Astrocyte of the hippocampus (primary cell): ENCODE results near the gene OTUD7B.
"Not testable (repeated sequence)": the region's sequence is repeated elsewhere in the genome, so short reads cannot be mapped to it uniquely, and the experiment has no call there.

ENCODE experiments used
- DNase-seq: peaks from one replicate; pipeline ENCODE4 v3.0.0; 2011; ENCODE audit warnings: low read depth, low spot score

Gene OTUD7B

DNA sequence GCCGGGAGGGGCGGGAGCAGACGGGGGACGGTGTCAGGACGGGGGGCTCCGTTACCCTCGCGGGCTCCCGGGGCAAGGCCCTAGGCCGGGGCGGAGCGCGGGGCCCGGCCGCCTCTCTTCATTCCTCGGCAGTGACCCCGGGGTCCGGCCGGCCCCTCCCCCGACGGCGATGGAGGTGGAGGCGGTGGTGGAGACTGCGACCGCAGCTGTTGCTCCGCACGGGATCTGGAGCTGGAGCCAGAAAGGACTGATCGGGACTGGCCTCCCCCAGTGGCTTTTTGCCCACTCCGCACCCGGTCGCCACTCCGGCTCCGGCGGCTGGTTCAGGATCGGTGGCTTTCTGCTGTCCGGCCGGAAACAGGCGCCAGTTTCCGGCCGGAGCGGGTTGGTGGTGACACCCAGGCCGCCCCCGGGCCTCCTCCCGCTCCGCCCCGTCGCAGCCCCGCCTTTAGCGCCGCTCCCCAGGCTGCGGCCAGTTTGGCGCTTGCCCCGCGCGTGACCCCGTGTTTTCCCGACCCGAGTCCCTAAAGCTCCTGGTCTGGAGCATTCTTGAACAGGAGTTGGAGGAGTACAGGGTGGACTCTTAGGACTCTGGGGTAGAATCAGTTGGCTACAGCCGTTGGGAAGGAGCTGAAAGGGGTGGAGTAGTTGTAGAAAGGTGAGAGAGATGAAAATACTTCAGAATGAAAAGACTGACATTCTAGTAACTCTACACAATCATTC lies at the start of gene OTUD7B:
OTUD7B (minus strand) TSS at position 334 of the 723 bp plus-strand sequence. CDS start 33,216 bp downstream, outside the sequence.
- DNase-seq, result peak; percentile 97

DNA sequence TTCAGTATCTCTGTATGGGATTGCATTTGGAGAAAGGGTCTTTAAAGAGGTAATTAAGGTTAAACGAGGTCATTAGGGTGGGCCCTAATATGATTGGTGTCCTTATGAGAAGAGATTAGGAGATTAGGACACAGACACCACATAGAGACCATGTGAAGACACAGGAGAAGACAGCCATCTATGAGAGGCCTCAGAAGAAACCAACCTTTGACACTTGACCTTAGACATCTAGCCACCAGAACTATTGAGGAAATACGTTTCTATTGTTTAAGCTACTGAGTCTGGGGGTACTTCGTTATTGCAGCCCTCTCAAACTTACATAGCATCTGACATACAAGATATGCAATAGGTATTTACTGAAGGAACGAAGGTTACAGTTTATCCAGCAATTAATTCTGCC lies 49.7 kb upstream of the OTUD7B start:
- no peak for DNase-seq

DNA sequence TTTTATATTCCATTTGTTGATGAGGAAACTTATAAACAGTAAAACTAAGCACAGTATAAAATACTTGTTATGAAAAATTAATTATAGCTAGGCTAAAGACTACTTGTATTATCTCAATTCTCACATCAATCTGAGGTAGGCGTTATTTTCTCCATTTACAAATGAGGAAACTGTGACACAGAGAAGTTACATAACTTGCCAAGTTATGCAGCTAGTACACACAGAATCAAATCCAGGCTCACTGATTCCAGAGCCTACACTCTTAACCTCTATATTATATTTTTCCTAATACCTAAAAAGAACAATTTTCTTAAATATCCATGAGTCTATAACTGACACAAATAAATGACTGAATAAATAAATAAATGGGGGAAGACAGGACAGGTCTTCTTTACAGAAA lies 45.9 kb upstream of the OTUD7B start:
- no peak for DNase-seq

DNA sequence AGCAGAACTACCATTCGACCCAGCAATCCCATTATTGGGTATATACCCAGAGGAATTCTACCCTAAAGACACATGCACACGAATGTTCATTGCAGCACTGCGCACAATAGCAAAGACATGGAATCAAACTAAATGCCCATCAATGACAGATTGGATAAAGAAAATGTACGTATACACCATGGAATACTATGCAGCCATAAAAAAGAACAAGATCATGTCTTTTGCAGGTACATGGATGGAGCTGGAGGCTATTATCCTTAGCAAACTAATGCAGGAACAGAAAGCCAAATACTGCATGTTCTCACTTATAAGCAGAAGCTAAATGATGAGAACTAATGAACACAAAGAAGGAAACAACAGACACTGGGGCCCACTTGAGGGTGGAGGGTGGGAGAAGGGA lies 45.0 kb upstream of the OTUD7B start:
- not testable (repeated sequence) for DNase-seq

DNA sequence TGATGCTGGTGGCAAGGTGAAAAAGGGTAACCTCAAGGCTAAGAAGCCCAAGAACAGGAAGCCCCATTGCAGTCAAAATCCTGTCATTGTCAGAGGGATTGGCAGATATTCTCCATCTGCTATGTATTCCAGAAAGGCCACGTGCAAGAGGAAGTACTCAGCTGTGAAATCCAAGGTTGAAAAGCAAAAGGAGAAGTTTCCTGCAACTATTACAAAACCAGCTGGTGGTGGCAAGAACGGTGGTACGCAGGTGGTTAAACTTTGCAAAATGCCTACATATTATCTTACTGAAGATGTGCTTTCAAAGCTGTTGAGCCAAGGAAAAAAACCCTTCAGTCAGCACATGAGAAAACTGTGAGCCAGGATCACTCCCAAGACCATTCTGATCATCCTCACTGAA lies 43.4 kb upstream of the OTUD7B start:
- DNase-seq, result no peak

DNA sequence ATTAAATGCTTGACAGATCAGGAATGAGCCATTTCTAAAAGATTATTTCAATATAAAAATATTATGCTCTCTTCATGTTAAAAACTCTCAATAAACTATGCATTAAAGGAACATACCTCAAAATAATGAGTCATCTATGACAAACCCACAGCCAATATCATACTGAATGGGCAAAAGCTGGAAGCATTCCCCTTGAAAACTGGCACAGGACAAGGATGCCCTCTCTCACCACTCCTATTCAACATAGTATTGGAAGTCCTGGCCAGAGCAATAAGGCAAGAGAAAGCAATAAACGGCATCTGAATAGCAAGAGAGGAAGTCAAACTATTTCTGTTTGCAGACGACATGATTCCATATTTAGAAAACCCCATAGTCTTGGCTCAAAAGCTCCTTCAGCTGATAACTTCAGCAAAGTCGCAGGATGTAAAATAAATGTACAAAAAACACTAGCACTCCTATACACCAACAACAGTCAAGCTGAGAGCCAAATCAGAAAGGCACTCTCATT lies 41.4 kb upstream of the OTUD7B start:
- not testable (repeated sequence) for DNase-seq

DNA sequence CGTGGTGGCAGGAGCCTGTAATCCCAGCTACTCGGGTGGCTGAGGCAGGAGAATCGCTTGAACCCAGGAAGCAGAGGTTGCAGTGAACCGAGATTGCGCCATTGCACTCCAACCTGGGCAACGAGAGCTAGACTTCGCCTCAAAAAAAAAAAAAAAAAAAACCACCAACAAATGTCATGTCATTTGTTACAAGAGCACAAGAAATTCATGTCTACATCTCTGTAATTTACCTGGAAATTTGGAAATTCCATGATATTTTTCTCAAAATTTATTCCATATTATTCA lies 40.5 kb upstream of the OTUD7B start:
- no peak for DNase-seq

DNA sequence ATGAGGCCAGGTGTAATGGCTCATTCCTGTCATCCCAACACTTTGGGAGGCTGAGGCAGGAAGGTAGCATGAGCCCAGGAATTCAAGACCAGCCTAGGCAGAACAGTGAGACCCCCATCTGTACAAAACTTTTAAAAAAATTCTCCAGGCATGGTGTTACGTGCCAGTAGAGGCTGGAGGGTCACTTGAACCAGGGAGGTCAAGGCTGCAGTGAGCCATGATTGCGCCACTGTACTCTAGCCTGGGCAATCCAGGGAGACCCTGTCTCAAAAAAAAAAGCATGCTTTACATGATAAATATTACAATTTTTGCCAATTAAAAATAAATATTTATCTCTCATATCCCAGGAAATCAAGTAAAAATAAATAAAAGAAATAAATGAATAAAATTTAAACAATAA lies 39.4 kb upstream of the OTUD7B start:
- no peak for DNase-seq

DNA sequence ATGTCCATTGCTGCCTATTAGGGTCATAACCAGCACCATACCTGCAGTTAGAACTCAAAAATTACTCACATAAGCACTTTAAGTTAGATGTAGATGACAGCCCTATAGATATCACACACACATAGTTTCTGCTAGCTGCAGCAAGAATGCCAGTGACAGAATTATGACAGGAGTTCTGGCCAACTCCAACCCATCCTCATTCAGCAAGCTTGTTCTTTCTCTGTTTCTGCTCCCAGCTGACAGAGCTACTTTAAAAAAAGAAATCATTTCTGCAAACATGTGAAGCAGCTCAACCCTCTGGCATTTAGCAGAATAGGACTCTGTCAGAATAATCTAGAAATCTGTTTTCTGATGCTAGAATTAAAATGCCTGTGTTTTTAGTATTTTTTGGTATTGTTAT lies 23.8 kb upstream of the OTUD7B start:
- DNase-seq, result no peak

DNA sequence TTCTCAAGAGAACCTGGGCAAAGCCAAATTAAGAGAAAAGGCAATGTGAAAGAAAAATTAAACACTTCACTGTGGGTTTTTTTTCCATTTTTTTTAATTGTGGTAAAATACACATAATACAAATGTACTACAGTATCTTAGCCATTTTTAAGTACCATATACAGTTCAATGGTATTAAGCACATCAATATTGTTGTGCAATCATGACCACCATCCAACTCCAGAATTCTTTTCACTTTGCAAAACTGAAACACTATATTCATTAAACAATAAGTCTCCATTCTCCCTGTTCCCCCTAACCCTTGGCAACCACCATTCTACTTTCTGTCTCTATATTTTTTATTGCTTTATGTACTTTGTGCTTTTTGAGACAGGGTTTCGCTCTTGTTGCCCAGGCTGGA lies 17.8 kb upstream of the OTUD7B start:
- no peak for DNase-seq

DNA sequence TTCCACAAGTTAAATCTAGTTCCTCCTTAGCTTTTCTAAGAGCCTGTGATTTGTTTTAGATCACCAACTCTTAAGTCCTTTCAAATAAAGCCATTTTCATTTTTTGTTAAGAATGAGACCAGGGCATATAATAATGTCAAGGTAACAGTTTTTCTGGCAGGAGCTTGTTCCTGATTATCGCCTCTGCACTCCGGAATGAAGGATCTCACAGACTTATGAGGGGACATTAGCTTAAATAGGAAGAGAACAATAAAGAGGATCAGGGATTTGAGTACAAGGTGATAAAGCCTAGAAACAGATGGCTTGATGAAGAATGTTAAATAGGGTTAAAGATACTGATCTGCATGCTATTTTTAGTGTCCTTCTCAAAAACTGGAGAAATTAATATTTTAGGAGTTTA lies 13.6 kb upstream of the OTUD7B start:
- DNase-seq, result no peak

DNA sequence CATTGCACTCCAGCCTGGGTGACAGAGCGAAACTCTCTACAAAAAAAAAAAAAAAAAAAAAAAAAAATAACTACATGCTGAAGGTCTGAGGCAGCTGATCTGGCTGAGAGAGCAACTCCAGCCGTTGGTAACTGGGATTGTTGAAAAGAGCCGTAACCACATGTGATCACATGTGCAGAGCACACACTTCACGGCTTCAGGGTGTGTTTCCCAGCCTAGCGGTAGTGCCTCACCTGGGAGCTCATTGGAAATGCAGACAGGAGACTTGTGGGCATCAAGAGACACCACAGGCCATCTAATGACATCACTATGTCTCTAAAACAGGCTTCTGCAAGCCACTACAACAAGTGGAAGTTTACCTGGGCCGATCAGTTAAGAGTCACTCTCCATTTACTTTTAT lies 11.8 kb upstream of the OTUD7B start:
- DNase-seq, result no peak

DNA sequence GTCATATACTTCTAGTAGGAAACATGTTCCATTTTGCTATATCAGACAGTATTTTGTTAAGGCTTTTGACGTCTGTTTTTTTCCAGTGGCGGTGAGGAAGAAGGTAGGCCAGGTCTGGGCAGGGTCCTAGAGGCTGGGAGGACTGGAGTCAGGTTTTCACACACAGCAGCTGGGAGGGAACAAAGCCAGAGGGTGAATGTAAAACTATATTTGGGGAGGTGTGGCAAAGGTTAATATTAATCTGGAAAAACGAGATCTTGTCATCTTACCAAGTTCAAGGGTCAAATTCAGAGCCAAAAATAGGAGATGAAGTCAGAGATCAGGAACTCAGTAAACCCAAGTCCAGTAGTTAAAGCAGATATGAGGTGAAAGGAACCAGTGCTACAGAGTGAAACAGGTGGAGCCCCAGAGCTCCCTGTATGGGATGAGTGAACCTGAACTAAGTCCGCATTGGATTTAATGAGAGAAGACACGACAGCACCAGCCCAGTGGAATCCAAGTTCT lies 10.7 kb upstream of the OTUD7B start:
- DNase-seq, result no peak

DNA sequence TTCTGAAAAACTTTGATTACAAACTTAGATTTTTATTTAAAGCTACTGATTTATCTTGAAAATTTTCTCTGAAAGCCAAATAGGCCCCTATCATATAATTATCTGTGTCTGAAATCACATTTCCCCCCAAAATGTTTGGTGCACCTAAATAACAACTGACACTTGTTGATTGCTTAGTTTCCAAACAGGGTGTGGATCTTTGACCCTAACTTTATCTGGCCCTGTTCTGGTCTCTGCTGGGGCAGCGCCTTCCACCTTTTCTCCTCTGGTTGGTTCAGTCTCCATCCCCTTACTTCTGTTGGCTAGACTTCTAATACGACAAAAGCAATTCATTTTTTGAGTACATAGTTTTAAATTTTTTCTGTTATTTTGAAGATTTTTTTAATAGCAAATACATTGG lies 10.2 kb upstream of the OTUD7B start:
- DNase-seq, result no peak

DNA sequence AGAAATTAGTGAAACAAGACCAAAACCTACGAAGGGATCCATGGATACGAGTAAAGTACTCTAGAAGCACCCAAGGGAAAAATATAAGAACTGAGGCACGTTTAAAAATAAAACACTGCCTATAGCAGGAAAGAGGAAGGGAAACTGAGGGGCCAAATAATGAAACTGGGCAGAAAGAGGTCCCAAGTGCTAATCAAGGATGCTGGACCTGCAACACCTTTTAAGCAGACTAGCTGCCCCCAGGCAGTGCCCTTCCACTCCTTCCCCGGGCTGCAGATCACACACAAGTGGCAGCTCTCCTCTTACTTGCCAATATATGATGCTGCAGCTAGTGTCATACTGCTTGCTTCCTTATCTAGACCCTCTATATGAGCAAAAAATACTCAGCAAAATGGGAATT lies 7.6 kb upstream of the OTUD7B start:
- DNase-seq, result no peak

DNA sequence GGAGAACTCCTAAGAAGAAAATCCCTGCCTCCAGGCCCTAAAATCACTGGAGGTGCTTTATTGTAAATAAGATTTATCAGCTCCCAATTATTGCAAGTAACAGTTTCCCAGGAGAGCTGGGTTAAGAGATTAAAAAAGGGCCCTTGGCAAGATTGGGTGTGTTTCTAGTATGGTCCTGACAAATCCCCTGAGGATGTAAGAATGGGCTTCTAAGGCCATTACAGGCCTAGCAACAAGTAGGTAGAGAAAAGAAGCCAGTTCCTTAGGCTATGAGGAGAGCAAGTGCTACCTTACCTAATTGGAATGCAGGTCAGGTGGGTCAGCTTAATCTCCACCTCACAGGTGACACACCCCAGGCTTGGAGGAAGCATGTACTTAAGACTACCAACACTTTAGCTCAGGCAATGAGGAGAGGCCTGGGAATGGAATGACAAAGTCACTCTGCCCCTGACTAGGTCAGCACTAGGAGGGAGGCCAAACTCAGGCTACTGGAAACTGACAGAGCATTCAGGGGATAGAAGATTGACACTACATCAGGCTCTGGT lies 6.8 kb upstream of the OTUD7B start:
- DNase-seq, result no peak

DNA sequence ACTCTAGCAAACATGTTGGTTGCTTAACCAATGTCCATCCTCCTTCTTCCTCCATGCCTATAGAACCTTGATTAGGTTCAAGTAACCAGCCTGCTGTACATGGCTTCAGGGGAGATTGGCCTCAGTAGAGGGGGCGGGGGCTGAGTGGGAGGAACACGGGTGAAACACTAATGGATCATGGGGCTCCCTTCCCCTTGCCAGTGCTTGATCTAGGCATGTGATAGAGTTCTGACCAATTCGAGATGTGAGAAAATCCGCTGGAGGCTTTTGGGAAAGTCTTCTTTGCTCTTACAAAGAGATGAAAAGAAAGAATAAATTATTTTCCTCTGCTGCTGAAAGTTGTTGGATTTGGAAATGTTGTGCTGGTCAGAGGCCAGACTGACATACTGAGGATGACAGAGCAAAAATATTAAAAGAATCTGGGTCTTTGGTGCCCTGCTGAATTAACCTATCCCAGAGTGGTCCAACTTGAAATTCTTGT lies 5.2 kb upstream of the OTUD7B start:
- no peak for DNase-seq

DNA sequence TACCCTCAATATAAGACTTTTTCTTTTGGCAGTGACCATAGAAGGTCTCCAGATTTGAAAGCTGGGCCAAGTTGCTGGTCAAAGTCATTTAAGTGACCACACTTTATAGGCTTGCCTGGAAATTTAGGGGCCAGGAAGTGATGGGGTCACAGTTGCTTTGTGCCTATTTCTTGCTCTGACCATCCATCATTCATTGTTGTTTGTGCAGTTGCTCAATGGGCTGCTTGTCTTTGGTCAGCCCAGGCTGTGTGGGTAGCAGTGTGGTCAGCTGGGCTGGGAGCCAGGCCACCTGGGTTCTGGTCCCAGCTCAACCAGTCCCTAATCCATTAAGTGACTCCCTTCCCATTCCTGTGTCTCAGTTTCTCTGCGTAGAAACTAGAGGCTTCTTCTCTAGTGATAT lies 2.1 kb upstream of the OTUD7B start:
- DNase-seq, result peak; percentile 79

DNA sequence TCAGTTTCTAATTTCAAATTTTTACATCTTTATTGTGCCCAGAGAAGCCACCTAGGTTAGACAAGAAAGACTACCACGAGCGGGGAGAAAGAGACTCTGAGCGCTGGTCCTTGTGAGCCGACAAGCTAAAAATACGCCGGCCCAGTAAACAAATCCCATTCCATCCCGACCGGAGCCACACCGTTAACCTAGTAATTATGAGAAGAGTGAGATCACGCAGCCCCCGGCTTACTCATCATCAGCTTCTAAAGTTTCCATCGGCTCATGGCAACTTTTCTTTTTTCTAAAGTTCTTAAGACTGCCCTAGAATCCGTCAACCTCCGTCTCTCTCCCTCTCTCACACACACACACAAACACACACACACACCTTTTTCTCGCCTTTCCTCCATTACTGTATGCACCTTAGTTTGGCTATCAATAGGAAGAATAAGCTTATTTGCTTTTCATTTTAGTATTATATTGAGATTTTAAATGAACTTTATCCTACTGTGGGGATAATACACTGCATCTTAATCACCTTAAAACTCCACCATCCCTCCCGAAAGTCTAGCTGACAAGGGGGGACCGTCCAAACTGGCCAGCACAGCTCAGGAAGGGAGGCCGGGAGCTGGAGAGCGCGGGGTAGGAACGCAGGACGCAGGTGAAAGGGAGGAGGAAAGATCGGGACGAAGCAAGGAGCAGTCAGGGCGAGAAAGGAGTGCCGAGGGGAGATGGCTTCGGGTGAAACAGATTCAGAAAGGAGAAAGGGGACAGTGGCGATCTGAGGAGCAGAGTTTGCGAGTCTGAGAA lies 728 bp downstream of the OTUD7B start:
- DNase-seq, result peak; percentile 86

DNA sequence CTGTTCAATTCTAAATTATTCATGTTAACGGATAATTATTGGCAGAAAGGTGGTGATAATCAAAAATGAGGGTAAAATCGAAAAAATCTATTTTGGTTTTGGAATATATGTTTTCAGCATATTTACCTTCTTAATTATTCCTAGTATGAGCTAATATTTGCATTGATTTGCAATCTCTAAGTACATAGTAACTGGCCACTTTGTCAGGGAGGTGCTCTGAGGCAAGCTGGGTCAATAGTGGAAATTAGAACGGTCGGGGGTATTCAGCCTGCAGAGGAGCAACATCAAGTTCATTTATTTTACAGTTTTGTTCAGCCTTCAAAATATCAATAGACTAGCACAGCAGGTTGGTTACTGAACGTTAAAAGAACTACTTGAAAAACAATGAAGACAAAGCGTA lies 1.8 kb downstream of the OTUD7B start:
- peak; percentile 24 for DNase-seq

DNA sequence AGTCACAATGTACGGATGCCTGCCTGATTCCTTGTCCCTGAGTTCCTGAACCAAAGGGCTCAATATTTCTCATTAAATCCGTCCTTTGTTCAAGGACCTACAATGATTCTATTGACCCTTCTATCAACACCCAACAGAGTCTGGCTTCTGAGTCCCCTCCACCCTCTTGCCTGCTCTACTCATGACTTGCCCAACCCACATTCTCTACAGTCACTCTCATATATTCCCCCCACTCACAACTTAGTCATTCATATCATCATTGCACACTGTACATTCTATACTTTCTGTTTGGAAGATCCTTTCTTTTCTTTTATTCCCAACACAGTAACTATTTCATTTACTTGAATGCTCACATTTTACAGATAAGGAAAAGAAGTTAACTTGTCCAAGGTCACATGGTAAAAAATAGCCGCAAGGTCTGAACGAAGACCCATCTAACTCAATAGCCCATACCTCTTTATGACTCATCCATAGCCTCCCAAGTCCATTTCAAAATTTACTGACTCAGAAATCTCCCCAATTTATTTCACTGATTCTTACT lies 3.6 kb downstream of the OTUD7B start:
- peak; percentile 22 for DNase-seq

DNA sequence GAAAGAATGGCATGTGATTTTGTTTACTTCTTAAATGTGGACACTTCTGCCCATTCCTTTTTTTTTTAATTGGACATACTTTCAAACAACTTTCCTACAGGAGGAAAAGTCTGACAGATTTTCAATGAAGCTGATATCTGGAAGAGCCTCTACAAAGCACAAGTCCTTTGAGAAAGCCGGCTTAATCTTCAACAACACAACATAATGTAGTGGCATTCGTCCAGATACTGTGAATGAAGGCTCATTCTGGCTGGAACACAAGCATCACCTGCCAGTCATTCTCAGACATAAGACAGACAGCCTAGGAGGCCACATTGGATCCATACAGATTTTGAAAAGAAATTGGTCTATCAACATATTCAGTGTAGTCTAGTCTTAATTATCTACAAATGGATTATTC lies 4.9 kb downstream of the OTUD7B start:
- DNase-seq, result no peak
